HG03103 (cell line): Measurements from ENCODE around the gene FBXL7.

ENCODE experiments used
- ATAC-seq: cut with Tn5 transposase; IDR thresholded peaks from one replicate; pipeline ENCODE4 v1.9.1; 2021; ENCODE audit warnings: low read depth; ENCODE audit not compliant: unreplicated experiment

Gene FBXL7

DNA sequence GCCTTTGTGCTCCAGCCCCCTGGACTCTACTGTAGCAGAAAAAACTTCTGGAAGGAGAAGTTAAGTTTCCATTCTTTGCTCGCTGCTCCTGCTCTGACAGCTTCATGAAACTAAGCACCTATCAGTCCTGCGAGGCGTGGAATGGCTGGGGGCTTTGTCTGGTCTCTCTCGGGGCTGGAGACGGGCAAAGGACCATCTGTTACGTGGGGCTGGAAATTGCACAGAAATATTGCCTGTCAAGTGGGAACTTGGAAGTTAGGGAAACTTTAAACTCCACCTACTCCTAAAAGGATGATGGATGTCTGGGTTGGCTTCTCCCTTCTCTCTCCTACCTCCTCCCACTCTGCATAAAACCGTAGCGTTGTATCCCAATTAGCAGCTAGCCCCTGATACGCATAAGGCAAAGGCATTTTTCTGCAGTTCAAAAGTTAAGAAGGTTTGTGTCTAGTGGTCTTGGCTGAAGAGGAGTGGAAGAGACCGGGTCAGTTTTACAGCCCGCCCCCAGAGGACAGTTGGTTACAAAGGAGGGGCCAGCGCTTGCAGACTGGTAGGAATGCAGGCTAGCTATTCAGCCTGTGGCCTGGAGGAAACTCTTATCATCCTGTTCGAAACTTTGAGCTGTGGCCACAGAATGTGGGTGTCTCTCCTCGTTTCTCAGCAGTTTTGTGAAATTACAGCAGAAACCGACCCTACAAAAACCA is 1.3 kb downstream of the FBXL7 start:
- no peak for ATAC-seq

DNA sequence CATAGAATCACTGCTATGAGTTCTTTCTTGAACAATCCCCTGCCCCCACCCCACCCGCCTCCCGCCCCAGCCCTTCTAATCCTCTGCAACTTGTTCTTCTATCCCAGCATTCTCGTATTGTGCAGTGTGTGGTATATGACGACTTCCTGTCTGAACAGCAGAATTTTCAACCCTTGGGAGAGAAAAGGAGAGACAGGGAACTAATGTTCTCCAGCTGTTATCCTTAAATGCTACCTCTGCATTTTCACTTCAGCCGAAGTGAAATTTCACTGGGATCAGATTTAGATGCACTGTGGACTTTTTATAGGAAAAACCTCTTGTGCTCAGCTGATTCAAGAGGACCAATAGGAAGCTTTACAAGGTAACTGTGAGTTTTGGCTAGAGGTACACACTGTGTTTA is 2.2 kb downstream of the FBXL7 start:
- no peak for ATAC-seq

DNA sequence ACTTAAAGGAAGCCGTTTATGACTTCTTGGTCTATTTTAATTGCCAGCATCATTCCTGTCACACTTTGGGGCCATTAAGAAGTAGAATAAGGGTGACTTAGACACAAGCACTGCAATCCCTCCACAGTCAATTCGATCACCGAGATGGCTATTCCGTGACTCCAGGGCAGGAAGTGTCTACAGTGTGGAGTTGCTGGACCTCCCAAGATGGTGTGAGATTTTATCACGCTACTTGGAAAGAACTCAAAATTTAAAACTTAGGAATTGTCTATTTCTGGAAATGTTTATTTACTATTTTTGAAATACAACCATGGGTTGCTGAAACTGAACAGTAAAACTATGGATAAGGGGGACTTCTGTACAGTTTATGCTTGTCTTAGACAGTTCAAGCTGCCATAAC is 6.2 kb downstream of the FBXL7 start:
- ATAC-seq = no peak

DNA sequence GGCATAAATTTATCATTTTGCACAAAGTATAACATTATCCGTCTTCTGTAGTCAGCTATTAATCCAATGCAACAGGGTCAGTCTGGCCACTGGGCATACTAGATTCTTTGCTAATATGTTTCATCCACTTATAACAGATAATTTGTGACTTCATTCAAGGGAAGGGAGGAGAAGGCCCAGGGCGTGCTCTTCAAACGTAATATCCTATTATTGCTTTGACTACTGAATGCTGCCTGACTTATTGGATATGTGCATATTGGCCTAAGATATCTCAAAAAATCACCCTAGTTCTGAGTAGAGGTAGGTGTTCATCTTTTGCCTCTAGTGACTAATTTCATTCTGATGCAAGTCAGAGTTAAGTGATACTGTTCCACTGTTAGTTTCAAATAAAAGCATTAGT is 6.9 kb downstream of the FBXL7 start:
- no peak for ATAC-seq

DNA sequence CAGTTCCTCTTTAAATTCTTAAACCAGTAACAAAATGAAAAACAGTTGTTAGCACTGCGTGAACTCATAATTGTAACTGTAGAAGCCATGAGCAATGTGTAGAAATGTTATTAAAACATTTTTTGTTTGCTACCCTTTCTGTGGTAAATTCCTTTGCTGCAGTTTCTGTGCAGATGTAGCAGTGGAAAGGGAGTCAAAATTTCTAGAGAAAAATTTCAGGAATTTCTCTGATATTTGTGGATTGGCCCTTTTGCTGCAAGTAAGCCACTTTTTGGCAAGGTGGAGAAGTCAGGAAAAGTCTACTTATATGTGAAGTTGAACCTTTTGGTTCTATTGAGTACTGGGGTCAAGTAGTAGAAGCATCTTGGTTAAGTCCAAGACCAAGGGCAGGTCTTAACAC is 10.1 kb downstream of the FBXL7 start:
- ATAC-seq = no peak

DNA sequence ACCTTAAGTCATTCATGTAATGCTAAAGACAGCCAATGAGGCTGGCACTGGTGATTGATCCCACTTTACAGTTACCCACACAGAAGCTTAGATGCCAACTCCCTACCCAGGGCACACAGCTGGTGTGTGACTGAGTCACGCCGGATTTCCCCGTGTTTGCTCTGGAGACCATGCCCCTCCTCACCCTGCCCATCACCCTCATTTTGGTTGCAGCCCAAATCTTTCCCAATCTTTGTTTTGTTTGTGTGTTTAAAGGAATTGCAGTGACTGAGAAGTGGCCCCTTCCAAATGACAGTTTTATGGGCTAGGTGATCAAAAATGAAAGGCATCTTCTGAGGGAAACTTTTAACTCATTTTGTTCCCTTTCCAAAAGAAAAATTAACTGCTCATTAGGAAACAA is 10.9 kb downstream of the FBXL7 start:
- no peak for ATAC-seq

DNA sequence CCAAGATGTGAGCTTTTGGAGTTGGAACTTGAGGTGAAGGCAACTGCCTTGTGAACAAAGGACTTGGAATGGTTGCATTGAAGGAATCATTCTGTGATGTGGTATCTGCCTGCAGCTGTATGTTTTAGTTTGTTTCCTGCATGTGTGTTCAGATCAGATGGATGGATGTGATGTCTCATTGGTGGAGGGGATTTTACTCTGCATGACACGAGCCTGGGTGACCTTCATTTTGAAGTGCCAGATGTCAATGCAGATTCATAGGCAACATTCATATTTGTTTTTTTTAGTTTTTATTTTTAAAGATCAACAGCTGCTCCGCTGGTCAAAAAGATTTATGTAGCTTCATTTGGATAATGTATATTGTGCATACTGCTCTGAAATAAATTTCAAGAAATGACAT is 13.5 kb downstream of the FBXL7 start:
- no peak for ATAC-seq

DNA sequence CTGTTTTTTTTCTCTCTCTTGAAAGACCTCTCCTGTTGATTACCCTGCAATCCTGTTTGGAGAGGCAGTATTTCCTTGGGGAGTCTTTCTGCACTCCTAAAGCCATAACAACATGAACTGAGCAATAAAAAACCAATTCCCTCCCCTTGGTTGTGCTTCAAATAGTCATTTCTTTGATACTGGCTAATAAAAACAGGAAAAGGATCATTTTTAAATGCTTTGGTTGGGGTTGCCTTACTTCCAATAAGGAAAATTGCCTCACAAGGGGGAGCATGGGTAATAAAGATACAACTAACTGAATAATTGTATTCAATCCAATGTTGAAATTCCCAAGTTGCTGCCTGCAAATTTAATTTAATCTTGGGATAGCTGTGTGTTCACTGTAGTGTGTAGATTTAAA is 13.9 kb downstream of the FBXL7 start:
- no peak for ATAC-seq

DNA sequence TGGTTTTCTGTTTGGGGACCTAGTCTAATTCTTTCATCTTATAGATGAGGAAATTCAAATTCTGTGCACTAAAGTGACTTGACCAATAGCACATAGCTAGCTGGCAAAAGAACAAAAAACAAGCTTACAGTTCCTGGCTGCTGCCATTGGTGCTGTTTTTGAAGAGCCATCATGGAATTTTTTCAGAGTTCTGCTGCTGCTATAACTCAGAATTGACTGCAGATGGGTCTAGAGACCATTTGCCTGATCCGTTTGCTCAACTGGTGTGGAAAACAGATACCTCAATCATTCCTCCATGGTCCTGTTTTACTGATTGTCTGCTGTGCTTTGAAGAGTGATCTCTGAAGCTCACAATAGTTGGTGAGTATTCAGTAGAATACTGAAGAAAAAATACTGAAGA is 15.2 kb downstream of the FBXL7 start:
- ATAC-seq = no peak

DNA sequence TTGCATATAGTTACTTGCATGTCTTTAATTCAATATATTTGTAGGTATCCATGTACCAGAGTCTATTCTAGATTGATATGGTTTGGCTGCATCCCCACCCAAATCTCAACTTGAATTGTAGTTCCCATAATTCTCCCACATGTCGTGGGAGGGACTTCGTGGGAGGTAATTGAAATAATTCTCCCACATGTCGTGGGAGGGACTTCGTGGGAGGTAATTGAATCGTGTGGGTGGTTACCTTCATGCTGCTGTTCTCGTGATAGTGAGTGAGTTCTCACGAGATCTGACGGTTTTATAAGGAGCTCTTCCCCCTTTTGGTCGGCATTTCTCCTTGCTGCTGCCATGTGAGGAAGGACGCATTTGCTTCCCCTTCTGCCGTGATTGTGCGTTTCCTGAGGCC is 16.5 kb downstream of the FBXL7 start:
- ATAC-seq = no peak

DNA sequence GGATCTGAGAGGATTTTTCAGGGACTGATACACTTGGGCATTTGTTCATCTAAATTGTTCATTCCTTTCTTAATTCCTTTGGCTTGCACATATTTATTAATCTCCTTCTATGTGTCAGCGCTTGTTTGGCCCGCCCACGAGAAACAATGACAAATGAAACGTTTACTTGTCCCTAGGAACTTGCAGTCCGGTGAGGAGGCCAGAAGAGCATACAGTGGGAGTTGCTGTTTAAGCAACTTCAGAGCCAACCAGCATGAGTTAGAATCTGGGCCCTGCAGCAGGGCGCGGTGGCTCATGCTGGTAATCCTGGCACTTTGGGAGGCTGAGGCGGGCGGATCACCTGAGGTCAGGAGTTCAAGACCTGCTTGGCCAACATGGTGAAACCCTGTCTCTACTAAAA is 18.8 kb downstream of the FBXL7 start:
- ATAC-seq = no peak

DNA sequence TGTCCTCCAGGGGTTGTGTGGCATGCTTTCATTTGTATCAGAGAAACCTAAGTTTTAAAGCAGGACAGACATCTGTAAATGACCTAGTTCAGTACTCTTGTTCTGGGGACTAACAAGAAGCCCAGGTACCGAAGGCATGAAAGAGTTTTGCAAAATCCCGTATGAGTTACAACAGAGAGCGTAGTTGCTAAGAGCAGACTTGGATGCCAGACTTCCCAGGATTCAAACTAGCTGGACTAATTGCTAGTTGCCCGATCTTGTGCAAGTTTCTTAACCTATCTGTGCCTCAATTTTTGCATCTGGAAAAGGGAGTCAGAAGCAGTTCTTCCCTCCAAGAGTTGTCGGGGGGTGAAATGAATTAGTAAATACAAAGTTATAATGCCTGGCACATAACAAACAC is 20.9 kb downstream of the FBXL7 start:
- no peak for ATAC-seq

DNA sequence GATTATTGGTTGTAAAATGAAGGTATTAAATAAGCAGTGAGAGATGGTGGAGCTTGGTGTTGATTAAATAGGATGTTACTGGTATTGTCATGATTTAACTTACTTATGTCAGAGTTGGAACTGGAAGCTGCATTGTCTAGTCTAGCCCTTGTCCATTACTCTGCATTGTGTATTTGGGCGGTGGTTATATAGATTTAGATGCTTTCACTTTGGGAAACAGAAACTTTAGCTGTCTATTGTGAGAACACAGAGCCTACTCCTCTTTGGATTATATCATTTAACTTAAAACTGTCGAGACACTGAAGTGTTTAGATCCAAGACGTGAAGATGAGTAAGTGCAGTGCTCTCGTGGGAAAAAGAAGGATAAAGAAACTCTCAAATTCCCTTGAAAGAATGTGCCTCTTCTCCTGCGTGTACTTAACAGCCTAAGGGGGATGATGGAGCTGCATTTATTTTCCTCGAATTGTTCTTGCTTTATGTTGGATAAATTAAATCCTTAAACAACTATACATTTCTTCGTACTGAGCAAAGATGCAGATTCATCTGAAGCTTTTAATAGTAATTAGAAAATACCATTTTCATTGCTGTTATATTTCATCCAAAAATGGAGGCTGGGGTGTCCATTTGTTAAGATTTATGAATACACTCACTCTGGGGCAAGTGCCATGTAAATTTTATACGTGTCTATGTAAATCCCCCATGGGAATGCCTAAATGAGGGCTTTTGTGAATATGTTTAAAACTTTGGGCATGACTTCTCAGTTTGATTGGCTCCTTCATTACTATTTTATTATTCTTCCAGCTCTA is 21.6 kb downstream of the FBXL7 start:
- ATAC-seq = no peak

DNA sequence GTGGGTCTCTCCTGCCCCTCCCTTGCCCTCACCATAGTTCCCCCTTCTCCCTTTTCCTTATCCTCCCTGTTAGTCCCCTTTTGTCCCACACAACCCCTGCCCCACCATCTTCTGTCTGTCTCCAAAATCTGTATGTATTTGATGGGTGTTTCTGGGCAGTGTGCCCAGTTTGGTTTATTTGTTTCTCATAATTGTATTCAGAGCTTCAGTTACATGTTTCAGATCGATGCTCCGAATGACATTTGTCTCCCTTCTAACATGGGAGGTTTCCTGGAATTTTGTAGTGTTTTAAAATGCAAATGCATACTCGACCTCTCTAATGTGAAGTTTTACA is 22.2 kb downstream of the FBXL7 start:
- ATAC-seq = no peak

DNA sequence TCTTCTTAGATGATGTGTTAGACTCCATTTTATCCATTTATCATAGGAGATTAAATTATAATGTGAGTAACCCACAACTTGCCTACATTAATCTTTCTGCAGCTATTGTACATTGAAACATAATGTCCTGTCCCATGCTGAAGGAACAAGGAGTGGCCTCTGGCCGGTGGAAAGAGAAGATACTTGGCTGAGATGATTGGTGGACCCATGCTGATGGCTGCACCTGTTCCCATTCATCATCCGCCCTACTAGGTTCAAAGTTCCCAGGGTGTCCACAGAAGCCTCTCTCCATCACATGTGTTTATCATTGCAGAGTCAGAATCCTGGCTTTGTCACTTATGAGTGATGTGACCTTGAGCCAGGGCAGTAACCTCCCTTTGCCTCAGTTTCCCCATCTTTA is 24.7 kb downstream of the FBXL7 start:
- no peak for ATAC-seq

DNA sequence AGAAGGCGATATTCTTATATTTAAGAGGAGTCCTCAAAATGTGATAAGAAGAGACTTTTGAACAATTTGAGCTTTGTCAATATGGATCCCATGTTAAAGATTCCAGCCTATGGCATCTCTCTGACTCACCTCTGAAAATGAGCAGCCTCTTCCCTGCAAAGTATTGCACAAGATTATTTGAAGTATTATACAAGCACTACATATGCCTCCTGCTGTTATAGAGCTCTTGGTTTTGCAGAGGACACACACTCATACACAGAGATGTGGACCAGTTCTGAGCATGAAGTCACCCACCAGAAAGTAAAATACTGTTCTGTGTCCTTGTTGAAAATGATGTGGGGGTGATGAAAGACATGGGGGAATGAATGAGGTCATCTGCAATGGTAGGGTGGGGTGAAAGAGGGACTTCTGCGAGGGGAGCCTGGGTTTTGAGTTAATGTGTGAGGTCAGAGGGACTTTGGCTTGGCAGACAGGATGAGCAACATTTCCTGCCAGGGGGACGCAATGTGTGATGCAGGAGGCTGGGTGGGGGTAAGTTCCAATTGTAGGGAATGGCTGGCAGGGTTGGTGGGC is 25.8 kb downstream of the FBXL7 start:
- ATAC-seq = no peak

DNA sequence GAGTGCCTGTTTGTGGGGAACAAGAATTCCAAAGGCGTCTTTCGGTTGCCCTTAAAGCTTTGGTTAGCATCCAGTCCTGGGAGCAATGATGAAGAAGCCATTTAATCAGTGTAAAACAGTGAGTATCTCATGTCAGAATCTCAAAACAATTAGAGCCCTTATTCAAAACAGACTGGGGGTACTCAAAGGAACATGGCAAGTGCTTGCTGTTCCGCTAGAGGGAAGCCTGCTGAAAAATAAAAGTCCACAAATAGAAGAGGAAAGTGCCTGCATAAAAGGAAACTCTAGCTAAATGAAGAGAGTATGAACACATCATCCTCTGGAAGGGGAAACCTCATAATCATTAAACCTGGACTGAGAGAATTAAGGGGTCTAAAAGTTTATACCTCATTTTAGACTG is 26.4 kb downstream of the FBXL7 start:
- no peak for ATAC-seq

DNA sequence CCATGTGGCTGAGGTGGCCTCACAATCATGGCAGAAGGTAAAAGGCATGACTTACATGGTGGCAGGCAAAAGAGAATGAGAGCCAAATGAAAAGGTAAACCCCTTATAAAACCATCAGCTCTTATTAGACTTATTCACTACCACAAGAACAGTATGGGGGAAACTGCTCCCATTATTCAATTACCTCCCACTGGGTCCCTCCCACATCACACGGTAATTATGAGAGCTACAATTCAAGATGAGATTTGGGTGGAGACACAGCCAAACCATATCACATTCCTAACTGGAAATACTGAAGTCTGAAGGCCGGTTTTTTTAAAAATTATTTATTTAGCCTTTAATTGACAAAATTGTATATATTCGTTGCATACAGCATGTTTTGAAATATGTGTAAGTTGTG is 28.5 kb downstream of the FBXL7 start:
- no peak for ATAC-seq

DNA sequence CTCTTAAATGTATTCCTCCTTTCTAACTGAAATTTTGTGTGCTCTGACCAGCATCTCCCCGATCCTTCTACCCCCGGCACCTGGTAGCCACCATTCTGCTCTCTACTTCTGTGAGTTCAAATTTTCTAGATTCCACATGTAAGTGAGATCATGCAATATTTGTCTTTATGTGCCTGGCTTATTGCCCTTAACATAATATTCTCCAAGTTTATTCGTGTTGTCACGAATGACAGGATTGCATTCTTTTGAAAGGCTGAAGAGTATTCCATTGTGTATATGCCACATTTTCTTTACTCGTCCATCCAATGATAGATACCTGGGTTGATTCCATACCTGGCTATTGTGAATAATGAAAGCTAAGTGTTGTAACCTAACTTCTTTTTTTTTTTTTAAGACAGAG is 29.0 kb downstream of the FBXL7 start:
- ATAC-seq = no peak

DNA sequence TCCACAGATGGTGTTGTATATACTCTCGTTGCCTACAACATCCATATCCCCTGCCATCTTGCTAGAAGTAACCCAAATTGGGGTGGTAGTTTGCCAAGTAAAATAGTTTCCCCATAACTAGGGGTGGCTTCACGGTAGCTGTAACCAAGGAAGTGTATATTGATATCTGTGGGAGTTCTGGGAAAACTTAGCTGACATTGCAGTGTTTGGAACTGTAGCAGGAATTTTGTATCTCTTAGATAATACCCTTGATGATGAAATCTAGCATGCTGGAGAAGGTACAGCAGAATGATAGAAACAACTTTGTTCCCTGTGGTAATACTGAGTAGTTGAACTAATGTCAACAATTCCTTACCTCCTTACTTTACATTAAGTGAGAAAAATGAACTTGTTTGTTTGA is 29.8 kb downstream of the FBXL7 start:
- no peak for ATAC-seq

DNA sequence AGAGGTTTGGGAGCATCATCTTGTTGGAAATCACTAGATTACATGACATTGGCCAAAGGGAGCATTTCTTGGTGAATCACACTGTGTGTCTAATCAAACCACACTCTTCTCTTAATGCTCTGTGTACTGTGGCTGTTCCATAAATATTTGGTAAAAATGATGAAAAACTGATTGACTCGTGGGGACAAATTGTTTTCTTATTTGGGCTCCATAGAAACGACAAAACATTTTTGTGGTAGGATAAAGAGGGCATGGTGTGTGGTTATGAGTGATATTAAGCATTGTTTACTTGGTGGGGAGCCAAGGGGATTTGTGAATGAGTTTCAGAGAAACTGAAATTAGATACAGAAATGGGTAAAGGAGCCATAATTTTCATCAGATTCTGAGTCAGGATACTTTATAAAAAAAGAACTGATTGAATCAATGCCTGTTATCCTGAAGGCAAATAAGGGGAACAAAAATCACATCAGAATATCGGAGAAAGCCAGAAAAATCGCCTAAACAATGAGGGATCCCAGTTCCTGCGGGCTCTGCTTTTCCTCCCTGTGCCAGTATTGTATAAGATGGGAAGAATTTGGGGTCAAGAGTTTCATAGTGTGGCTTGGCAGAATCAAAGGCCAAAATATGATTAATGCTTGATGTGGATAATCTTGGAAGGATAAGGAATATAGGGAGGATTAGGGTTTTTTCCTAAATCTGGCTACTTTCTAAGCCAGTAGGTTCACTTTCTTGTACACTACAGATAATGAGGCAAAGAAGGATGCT is 33.3 kb downstream of the FBXL7 start:
- ATAC-seq = no peak
